Measurements from ENCODE around the gene RNASE11.
A peak's percentile ranks its signal among the peaks of the same experiment; 100 is the strongest.

Gene RNASE11

DNA sequence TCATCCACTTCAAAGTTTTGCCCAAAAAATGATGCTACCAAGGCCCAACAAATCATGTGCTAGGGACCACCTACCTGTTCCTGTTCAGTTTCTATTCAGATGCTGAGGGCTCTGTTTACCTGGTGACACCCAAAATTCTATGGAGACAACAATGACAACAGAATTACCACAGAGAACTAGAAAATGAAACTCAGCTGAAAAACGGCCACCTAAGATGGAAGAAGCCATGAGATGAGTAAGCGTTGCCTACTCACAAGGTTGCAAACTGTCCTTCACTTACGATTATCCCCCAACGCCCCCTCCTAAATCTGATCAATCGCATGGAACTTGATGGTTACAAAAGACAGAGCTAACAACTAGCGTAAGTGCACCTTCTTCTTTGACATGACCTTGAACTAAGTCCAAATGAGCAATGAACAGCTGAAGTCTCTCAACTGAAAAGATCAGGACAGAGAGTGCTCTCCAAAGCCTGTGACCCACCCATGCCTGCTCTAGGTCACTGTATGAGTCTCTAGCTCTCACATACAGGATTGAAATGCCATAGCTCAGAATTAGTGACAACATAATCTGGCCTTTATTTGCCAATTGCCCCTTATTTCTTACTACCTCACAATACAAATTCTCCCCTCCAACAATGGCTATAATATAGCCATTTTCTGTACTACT lies at the start of gene RNASE11:
Gene RNASE11, minus strand, starts transcription at position 513 of the 666 bp plus-strand sequence.
- H3K36me3 ChIP-seq (ENCODE audit: control insufficient read depth, insufficient read depth, low read length): no peaks in the 10 kb centered on the region
- no peak within 1 kb of the TSS for H3K9ac ChIP-seq (ENCODE audit: low read length)
- no peaks in the 10 kb centered on the region for H3K4me1 ChIP-seq (ENCODE audit: control insufficient read depth, insufficient read depth, low read length)
- H3K9me3 ChIP-seq (ENCODE audit: control insufficient read depth, low read length): no peaks in the 10 kb centered on the region
- peaks cover 3% of the 10 kb centered on the region for H3K27me3 ChIP-seq (ENCODE audit: control insufficient read depth, insufficient read depth, low read length)
- H3K4me3 ChIP-seq (ENCODE audit: low read length): no peak within 1 kb of the TSS

DNA sequence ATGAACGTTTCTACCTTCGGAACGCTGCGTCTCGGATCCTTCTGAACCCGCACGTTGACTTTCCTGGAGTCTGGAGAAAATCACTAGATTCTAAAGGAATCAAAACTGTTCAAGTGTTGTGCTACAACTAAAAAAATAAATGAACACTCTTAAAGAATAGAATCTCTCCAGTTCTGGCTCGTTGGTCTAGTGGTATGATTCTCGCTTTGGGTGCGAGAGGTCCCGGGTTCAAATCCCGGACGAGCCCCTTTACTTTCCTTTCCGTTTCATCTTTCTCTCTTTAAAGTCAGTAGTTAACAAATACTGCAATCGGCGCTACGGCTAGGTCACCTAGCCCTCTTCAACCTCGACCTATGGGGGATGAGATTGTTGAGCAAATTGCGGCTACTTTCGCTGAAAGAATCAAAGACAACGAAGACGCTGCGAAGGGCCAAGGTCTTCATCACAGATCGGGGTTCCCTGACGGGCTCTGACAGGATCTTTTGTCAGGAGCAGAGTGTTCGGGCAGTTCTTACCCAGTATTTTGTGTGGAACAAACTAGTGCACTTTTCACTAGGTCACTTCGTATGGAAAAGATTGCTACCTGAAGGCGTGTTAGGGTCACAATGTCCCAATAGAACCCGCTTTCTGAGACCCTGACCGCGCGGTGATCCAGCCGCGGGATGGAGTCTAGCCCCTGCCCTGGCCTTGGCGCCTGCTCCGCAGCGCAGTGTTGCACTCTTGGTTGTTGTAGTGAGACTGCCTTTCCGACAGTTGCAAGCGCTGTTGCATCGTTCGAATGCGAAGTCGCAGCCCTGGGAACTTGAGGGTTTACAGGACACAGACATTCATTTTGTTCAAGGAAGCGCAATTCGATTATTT lies 45.3 kb upstream of the RNASE11 start:
- H3K9ac ChIP-seq (ENCODE audit: low read length): no peak overlapping the region
- peaks cover 27% of the 10 kb centered on the region for H3K4me1 ChIP-seq (ENCODE audit: control insufficient read depth, insufficient read depth, low read length)
- peak overlapping the region; percentile 12 for H3K4me3 ChIP-seq (ENCODE audit: low read length)
- H3K9me3 ChIP-seq (ENCODE audit: control insufficient read depth, low read length): no peaks in the 10 kb centered on the region
- peaks cover 35% of the 10 kb centered on the region for H3K27me3 ChIP-seq (ENCODE audit: control insufficient read depth, insufficient read depth, low read length)
- no peaks in the 10 kb centered on the region for H3K36me3 ChIP-seq (ENCODE audit: control insufficient read depth, insufficient read depth, low read length)

DNA sequence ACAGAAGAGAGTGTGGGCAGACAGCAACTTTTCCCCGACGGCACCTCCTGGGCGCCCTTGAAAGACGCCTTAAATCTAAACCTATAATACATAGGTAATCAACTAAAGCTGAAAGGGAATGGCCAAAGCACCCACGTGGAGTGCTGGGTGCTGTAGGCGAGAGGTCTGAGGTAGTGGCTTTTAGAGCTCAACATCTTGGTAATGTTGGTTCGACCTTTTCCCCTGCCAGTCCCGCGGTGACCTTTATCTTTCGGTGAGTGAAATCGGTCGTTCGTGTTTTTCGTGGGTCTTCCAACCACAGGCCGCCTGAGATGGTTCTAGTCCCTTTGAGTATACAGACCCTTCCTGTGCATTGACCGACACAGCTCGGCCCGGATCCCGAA lies 44.6 kb upstream of the RNASE11 start:
- no peaks in the 10 kb centered on the region for H3K9me3 ChIP-seq (ENCODE audit: control insufficient read depth, low read length)
- no peaks in the 10 kb centered on the region for H3K36me3 ChIP-seq (ENCODE audit: control insufficient read depth, insufficient read depth, low read length)
- peak overlapping the region; percentile 12 for H3K4me3 ChIP-seq (ENCODE audit: low read length)
- peaks cover 39% of the 10 kb centered on the region for H3K27me3 ChIP-seq (ENCODE audit: control insufficient read depth, insufficient read depth, low read length)
- H3K9ac ChIP-seq (ENCODE audit: low read length): no peak overlapping the region
- peaks cover 27% of the 10 kb centered on the region for H3K4me1 ChIP-seq (ENCODE audit: control insufficient read depth, insufficient read depth, low read length)

DNA sequence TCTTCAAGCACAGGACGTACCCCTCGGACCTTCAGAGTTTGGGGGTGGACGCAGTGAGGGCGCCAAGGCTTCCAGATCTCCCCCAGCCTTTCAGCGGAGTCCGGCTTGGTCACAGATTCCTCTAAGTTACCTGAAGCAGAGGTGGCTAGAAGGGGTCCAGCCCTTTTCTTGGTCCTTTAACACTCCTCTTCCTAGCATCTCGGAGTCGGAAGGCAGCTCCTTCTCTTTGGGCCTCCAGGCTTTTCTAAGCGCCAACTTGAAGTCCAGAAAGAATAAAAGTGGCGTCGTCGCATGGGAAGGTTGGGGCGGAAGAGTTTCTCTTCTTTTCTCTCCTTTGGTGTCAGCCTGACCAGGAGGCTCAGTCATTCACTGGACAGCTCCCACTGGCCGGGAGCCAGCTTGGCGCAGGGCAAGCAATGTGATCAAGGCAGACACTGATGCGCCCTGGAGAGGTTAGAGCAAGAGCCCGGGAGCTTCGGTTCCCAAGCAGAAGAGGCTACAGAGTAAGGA lies 44.1 kb upstream of the RNASE11 start:
- Histone ChIP-seq H3K36me3 (ENCODE audit: control insufficient read depth, insufficient read depth, low read length) (no peaks in the 10 kb centered on the region), H3K4me3 (ENCODE audit: low read length) (no peak overlapping the region), H3K4me1 (ENCODE audit: control insufficient read depth, insufficient read depth, low read length) (peaks cover 27% of the 10 kb centered on the region), H3K9ac (ENCODE audit: low read length) (peak overlapping the region; percentile 36), H3K27me3 (ENCODE audit: control insufficient read depth, insufficient read depth, low read length) (peaks cover 36% of the 10 kb centered on the region), H3K9me3 (ENCODE audit: control insufficient read depth, low read length) (no peaks in the 10 kb centered on the region)

DNA sequence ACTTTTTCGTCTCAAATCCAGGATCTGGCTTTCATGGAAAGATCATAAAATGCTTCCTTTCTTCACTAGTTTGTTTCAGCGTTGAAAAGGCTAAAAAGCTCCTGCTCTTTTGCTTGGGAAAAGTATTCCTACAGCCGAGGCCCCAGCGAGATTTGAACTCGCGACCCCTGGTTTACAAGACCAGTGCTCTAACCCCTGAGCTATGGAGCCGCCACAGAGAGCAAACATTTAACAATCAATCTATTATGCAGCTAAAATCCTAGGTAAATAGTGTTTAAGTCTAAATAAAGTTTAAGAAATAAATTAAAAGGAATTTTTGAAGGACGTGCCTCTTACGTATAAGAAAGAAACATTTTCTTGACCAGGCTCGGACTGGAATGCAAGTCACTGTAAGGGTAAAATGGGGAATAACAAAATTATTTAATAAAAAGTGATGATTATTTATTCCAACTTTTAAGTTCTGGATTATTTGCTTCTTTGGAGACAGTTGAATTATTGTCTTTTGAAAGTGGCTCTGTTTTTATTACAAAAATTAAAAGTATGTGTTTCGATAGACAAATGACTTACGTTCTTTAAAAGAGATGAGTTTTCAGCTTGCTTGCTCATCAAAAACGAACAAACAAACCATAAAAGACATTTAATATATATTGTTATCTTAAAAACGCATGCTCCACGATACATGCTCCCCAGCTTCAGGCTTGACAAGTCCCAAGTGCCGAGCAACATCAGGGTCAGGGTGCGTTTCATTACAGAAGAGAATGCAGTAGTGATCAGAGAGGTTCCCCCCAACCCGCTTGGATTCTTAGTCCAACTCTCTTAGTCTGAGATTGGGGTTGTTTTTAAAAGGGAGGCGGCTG lies 43.5 kb upstream of the RNASE11 start:
- Histone ChIP-seq H3K36me3 (ENCODE audit: control insufficient read depth, insufficient read depth, low read length) (no peaks in the 10 kb centered on the region), H3K4me1 (ENCODE audit: control insufficient read depth, insufficient read depth, low read length) (peaks cover 27% of the 10 kb centered on the region), H3K4me3 (ENCODE audit: low read length) (no peak overlapping the region), H3K9ac (ENCODE audit: low read length) (peak overlapping the region; percentile 36), H3K9me3 (ENCODE audit: control insufficient read depth, low read length) (no peaks in the 10 kb centered on the region), H3K27me3 (ENCODE audit: control insufficient read depth, insufficient read depth, low read length) (peaks cover 36% of the 10 kb centered on the region)

DNA sequence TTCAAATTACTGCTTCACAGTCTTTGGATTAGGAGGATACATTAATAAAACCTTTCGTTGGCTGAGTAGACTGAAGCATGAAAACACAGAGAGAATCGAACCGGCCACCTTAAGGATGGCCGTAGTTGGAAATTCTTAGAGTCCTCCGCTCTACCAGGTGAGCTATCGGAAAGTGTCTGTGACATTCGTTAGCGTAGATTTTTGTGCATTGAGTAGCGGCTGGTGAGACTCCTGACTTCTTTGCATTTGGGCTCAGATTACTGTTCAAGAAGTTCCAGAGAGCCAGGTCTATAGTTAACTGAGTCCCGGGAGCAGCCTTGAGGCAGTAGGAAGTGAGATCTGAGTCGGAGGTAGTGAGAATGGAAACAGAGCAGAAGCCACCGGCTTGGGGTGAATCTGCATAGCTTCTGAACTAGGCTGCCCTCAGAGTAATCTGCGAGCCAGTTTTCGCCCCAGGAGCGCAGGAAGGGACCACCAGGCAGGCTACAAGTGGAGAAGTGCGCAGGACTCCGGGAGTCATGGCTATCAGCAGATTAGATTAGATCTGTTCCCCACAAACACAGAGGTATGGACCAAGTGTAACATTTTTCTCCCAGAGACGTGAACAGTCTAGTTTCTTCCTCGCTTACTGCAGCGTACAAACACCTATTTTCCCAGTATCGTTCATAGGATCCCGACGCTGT lies 42.7 kb upstream of the RNASE11 start:
- Histone ChIP-seq H3K4me3 (ENCODE audit: low read length) (peak overlapping the region; percentile 11), H3K36me3 (ENCODE audit: control insufficient read depth, insufficient read depth, low read length) (no peaks in the 10 kb centered on the region), H3K27me3 (ENCODE audit: control insufficient read depth, insufficient read depth, low read length) (peaks cover 36% of the 10 kb centered on the region), H3K9ac (ENCODE audit: low read length) (no peak overlapping the region), H3K4me1 (ENCODE audit: control insufficient read depth, insufficient read depth, low read length) (peaks cover 27% of the 10 kb centered on the region), H3K9me3 (ENCODE audit: control insufficient read depth, low read length) (no peaks in the 10 kb centered on the region)

DNA sequence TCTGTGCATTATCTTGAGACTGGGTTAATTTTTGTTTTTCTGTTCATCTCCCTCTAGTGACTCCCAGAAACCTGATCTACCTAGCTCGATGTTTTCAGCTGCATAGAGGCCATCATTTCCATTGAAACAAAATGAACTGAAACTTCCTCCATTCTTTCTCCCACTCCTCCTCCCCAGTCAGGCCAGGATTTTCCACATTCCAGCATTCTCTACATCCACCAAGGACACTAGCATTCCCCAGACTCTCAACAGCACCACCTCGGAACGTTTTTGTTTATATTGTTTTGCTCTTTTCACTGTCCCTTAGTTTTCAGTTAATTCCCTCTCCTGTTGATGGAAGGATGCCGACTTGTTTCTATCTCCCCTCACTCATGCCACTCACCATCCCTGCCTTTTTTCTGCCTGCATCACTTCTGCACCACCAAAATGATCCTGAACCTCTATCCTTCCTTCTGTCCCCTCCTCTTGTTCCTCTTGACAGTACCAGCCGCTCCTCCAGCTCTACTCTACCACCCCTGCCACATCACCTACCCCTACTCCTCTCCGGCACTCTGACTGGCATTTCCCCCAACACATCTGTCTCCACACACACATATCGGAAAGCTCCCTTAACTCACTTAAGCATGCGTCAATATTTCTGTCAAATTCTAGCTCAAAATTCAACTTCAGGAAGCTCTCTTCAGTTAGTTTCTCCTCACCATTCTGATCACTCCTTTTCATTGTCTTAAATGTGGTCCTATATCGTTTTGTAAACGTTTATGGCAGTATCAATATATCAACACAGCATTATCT lies 40.5 kb upstream of the RNASE11 start:
- H3K9ac ChIP-seq (ENCODE audit: low read length): no peak overlapping the region
- H3K27me3 ChIP-seq (ENCODE audit: control insufficient read depth, insufficient read depth, low read length): peaks cover 29% of the 10 kb centered on the region
- no peaks in the 10 kb centered on the region for H3K36me3 ChIP-seq (ENCODE audit: control insufficient read depth, insufficient read depth, low read length)
- H3K4me3 ChIP-seq (ENCODE audit: low read length): no peak overlapping the region
- peaks cover 38% of the 10 kb centered on the region for H3K4me1 ChIP-seq (ENCODE audit: control insufficient read depth, insufficient read depth, low read length)
- no peaks in the 10 kb centered on the region for H3K9me3 ChIP-seq (ENCODE audit: control insufficient read depth, low read length)

DNA sequence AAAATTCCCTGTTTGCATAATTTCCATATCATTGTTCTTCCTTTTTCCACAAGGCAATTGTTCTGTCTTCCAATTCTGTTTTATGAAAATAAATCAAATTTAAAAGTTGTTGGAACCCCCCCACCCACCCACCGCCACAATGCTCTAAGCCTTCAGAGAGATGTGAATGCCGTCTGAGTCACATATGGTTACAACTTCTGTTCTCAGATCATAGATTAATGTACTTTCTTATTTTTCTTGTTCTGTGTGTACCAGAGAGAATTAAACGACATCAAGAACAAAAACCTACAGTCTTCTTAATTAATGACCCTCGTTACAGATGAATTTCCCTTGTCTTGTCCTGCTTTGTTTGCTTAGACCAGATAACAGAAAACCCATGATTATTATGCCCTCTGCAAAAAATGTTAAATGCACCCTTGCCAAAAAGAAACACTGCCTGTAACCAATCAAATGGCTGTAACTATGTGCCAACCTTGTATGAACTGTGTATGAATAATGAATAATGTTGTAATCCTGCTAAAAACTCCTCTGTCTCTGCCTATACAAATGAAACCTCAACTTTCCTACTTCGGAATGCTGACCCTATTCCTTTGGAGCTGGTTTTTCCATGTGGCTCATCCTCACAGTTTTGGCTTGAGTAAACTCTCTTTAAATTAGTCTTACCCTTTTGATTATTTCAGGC lies 39.7 kb upstream of the RNASE11 start:
- Histone ChIP-seq H3K9me3 (ENCODE audit: control insufficient read depth, low read length) (no peaks in the 10 kb centered on the region), H3K36me3 (ENCODE audit: control insufficient read depth, insufficient read depth, low read length) (no peaks in the 10 kb centered on the region), H3K4me1 (ENCODE audit: control insufficient read depth, insufficient read depth, low read length) (peaks cover 31% of the 10 kb centered on the region), H3K27me3 (ENCODE audit: control insufficient read depth, insufficient read depth, low read length) (peaks cover 22% of the 10 kb centered on the region), H3K4me3 (ENCODE audit: low read length) (no peak overlapping the region), H3K9ac (ENCODE audit: low read length) (no peak overlapping the region)

DNA sequence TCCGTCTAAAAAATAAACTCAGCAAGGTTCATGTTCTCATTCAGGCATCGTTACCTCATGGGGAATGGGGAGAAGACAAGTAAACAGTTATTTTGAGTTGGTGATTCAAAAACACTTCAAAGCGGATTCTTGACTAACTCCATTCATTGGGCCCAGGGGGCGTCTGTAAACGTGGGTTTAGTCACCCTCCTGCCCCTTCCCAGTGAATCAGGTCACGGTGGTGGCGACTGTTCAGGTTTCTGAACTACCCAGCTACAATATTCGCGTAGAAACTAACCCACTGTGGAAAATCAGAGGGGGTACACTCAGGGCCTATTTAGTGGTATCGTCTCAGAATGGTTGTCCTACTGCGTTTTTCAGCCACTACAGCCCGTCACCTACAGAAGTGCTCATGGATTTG lies 38.5 kb upstream of the RNASE11 start:
- peaks cover 12% of the 10 kb centered on the region for H3K27me3 ChIP-seq (ENCODE audit: control insufficient read depth, insufficient read depth, low read length)
- no peak overlapping the region for H3K9ac ChIP-seq (ENCODE audit: low read length)
- H3K4me1 ChIP-seq (ENCODE audit: control insufficient read depth, insufficient read depth, low read length): peaks cover 21% of the 10 kb centered on the region
- H3K36me3 ChIP-seq (ENCODE audit: control insufficient read depth, insufficient read depth, low read length): no peaks in the 10 kb centered on the region
- H3K4me3 ChIP-seq (ENCODE audit: low read length): no peak overlapping the region
- no peaks in the 10 kb centered on the region for H3K9me3 ChIP-seq (ENCODE audit: control insufficient read depth, low read length)

DNA sequence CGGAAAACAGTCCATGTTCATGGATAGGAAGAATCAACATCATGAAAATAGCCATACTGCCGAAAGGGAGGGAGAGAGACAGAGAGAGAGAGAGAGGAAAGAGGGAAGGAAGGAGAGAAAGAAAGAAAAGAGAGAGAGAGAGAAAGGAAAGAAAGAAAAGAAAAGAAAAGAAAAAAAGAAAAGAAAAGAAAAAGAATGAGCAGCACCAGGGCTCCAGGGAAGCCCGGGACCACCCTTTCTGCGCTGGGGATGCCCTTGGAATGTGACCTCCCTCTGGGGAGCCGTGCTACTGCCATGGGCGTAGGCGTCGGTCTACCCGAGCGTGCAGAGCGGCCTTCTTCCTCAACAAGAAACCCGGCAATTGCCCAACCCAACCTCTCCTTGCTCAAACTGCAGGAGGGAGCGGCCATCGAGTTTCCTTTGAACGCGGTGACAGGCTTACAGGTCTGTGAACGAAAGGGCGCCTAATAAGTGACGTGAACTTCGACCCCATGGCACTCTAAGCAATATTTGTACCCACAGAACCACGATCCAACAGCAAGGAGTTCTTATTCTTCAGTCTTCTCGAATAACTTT lies 36.8 kb upstream of the RNASE11 start:
- Histone ChIP-seq H3K9me3 (ENCODE audit: control insufficient read depth, low read length) (no peaks in the 10 kb centered on the region), H3K4me3 (ENCODE audit: low read length) (no peak overlapping the region), H3K36me3 (ENCODE audit: control insufficient read depth, insufficient read depth, low read length) (no peaks in the 10 kb centered on the region), H3K4me1 (ENCODE audit: control insufficient read depth, insufficient read depth, low read length) (peaks cover 12% of the 10 kb centered on the region), H3K9ac (ENCODE audit: low read length) (no peak overlapping the region), H3K27me3 (ENCODE audit: control insufficient read depth, insufficient read depth, low read length) (peaks cover 12% of the 10 kb centered on the region)
